B cell (primary cell): ENCODE results near the gene NLRP9. TPM values are rescaled to one million over a fixed set of nuclear protein-coding genes. Genes with fewer than 3 reads are reported as not detected.

Source experiments
- ATAC-seq: fragments of 200-7000 bp; cut with Tn5 transposase; one replicate; pipeline ENCODE4 v1.10.0; 2021; ENCODE audit warnings: low read depth, mild to moderate bottlenecking, moderate number of reproducible peaks, moderate library complexity
- CTCF ChIA-PET: fragments of 350-600 bp; sonication (Branson Sonifier 250); formaldehyde crosslinking; loops from one replicate; lab custom pipeline; 2021; ENCODE audit warnings: antibody characterized with exemption, inconsistent platforms; lab: Charles Lee
- POLR2A ChIA-PET: fragments of 350-600 bp; sonication (Branson Sonifier 250); formaldehyde crosslinking; loops from one replicate; lab custom pipeline; 2021; ENCODE audit warnings: antibody characterized with exemption; lab: Charles Lee
- DNase-seq: peaks from one replicate; pipeline ENCODE4 v3.0.0; 2013
- H2AFZ ChIP-seq: 2 replicates; pipeline ENCODE4 v1.6.1; 2012; ENCODE audit warnings: mild to moderate bottlenecking, low read depth, low read length; ENCODE audit not compliant: insufficient read depth, poor library complexity, severe bottlenecking
- H3K27ac ChIP-seq, 2 donors: 1 replicate in 1 of 2; 2 replicates in 1 of 2; pipeline ENCODE4 v1.5.1; 2012 to 2013; ENCODE audit warnings: low read length in 2 of 2, mild to moderate bottlenecking in 2 of 2, moderate library complexity in 1 of 2
- H3K27me3 ChIP-seq, 4 experiments: fragments of 200-600 bp in 1 of 4; sonication (generic) in 1 of 4; replicated peaks in 1 of 4; 1 replicate in 2 of 4; 2 replicates in 2 of 4; pipeline versions ENCODE4 v1.6.1 to v1.7.0; 2013 to 2016; ENCODE audit warnings: low read length in 3 of 4, mild to moderate bottlenecking in 2 of 4, mixed read lengths in 1 of 4, moderate library complexity in 1 of 4; ENCODE audit not compliant: insufficient read depth in 4 of 4, control insufficient read depth in 3 of 4; ENCODE audit errors: control extremely low read depth in 1 of 4
- H3K36me3 ChIP-seq, 2 experiments: replicated peaks in 1 of 2; 1 replicate in 1 of 2; 2 replicates in 1 of 2; pipeline versions ENCODE4 v1.6.1 to v1.7.1; 2013; ENCODE audit warnings: low read length in 1 of 2; ENCODE audit not compliant: insufficient read depth in 2 of 2, control insufficient read depth in 1 of 2; ENCODE audit errors: control extremely low read depth in 1 of 2, extremely low read depth in 1 of 2
- H3K4me1 ChIP-seq, 2 donors: fragments of 200-600 bp in 1 of 2; sonication (generic) in 1 of 2; 1 replicate in 1 of 2; 2 replicates in 1 of 2; pipeline versions ENCODE4 v1.5.1 to v1.6.1; 2013 to 2017; ENCODE audit warnings: low read length in 2 of 2; ENCODE audit not compliant: control insufficient read depth in 2 of 2, insufficient read depth in 2 of 2
- H3K4me2 ChIP-seq: replicated peaks from 2 replicates; pipeline ENCODE3; 2012; ENCODE audit warnings: mild to moderate bottlenecking, low read depth, low read length; ENCODE audit not compliant: poor library complexity, severe bottlenecking
- H3K4me3 ChIP-seq, 5 experiments: fragments of 200-600 bp in 1 of 5; sonication (generic) in 1 of 5; 1 replicate in 3 of 5; 2 replicates in 2 of 5; pipeline versions ENCODE4 v1.5.1 to v1.7.0; 2011 to 2016; ENCODE audit warnings: low read length in 4 of 5, mild to moderate bottlenecking in 4 of 5, low read depth in 2 of 5, control low read depth in 1 of 5, moderate library complexity in 1 of 5; ENCODE audit not compliant: insufficient read depth in 1 of 5; ENCODE audit errors: control extremely low read depth in 1 of 5, extremely low read depth in 1 of 5
- H3K79me2 ChIP-seq: fragments of 200-600 bp; sonication (generic); one replicate; pipeline ENCODE4 v1.6.0; 2016; ENCODE audit warnings: low read length; ENCODE audit not compliant: control insufficient read depth, insufficient read depth
- H3K9ac ChIP-seq: fragments of 200-600 bp; sonication (generic); 2 replicates; pipeline ENCODE4 v1.6.1; 2017; ENCODE audit warnings: mild to moderate bottlenecking, low read length, moderate library complexity
- H3K9me3 ChIP-seq, 3 donors: one replicate each; pipeline versions ENCODE4 v1.6.1 to v1.7.1; 2013; ENCODE audit warnings: low read length in 2 of 3; ENCODE audit not compliant: control insufficient read depth in 2 of 3, insufficient read depth in 1 of 3; ENCODE audit errors: control extremely low read depth in 1 of 3
- H4K20me1 ChIP-seq: 2 replicates; pipeline ENCODE4 v1.6.0; 2012; ENCODE audit warnings: mild to moderate bottlenecking, low read length; ENCODE audit not compliant: insufficient read depth, control insufficient read depth, poor library complexity, severe bottlenecking
- H3K27ac Mint-ChIP-seq: one replicate; pipeline ENCODE4 v1.8.0; 2021; ENCODE audit warnings: mixed read lengths
- H3K27me3 Mint-ChIP-seq: one replicate; pipeline ENCODE4 v1.8.0; 2021; ENCODE audit warnings: mixed read lengths
- H3K4me1 Mint-ChIP-seq: one replicate; pipeline ENCODE4 v1.8.0; 2021; ENCODE audit warnings: mixed read lengths
- H3K4me3 Mint-ChIP-seq: one replicate; pipeline ENCODE4 v1.8.0; 2021; ENCODE audit warnings: mixed read lengths
- H3K9me3 Mint-ChIP-seq: one replicate; pipeline ENCODE4 v1.8.0; 2022; ENCODE audit warnings: mixed read lengths; ENCODE audit not compliant: insufficient read depth
- CTCF ChIP-seq: fragments of 200-600 bp; IDR thresholded peaks from one replicate; pipeline ENCODE4 v1.8.0; 2022; ENCODE audit warnings: antibody characterized with exemption, mild to moderate bottlenecking
- EZH2 ChIP-seq: IDR thresholded peaks from 2 replicates; pipeline ENCODE4 v1.6.1; 2012; ENCODE audit warnings: borderline replicate concordance, low read depth, mild to moderate bottlenecking, moderate library complexity, low read length; ENCODE audit not compliant: insufficient read depth, poor library complexity, severe bottlenecking
- WGBS: methylation state at CpG from one replicate; pipeline ENCODE4 v1.1.5; 2013; ENCODE audit warnings: missing lambda C conversion rate; ENCODE audit not compliant: insufficient coverage; 5-methylcytosine and 5-hydroxymethylcytosine counted together
- intact Hi-C: fragments of 100-400 bp; cut with micrococcal nuclease; formaldehyde crosslinking; loops from one replicate; pipeline ENCODE4 v1.10.0; 2022
- polyA plus RNA-seq: library from polyadenylated mRNA; depleted of rRNA; stranded (reverse); fragments of >200 nt; gene quantifications from 2 replicates; pipeline ENCODE4 v1.2.3, GENCODE V29; 2012
- total RNA-seq, 2 donors: library from RNA; stranded (reverse); fragments of 120-200 nt in 1 of 2; gene quantifications; 1 replicate in 1 of 2; 2 replicates in 1 of 2; pipeline versions ENCODE4 v1.2.3 to v1.2.4, GENCODE V29; 2013 to 2022

NLRP9 gene
- total and polyA plus RNA-seq, 2 donors (not counting 1 experiment from before 2014, with no cell fraction given), result not detected

DNA sequence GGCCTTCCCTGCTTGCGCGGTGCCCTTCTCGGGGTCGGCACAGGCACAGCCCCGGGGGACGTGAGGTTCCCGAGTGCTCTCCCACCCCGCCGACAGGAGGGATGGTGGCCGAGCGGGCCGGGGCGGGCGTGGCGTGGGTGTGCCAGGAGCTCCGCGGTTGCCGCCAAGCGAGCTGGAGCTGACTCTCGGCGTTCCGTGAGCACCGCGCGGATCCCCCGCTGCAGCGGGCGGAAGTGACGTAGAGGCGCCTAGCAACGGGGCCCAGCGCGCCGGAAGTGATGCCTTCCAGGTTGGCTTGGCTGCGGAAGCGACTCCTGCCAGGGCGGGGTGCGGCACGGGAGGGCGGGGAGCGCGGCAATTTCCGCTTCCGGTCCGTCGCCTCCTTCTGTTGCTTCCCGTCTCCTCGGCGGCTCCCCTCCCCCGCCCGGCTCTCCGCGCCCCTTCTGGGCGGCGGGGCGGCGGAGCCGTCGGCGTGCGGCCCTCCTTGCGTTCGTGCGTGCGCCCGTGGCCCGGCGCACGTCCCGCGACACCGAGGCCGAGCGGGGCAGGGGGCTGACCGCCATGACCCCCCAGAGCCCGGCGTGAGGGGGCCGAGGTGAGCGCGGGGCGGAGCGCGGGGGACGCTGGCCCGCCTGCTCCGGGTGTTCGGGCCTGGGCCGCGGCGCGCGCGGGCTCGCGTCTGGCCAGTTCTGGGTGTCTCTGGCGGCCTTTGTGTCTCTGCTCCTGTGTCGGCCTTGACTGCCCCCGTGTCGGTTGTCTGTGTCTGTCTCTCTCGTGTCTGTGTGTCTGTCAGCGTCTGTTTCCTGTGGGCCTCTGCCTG lies 63.2 kb downstream of the NLRP9 start, which contains the start of gene EPN1:
Gene EPN1 (plus strand): TSS at position 386 of the 820 bp plus-strand sequence. CDS start 3,402 bp downstream, outside the sequence.
- ATAC-seq, result peak; percentile 63
- TF ChIP-seq EZH2 (no peak), CTCF (no peak)
- peak within 1 kb of the TSS; percentile 91 for H3K27ac Mint-ChIP-seq
- H3K4me1 ChIP-seq, result peaks cover 44 to 59% of the 10 kb centered on the region in 2 donors
- H3K27ac ChIP-seq, result peak within 1 kb of the TSS; percentile 87 to 93
- DNase-seq, result peak; percentile 98
- peak within 1 kb of the TSS; percentile 70 for H2AFZ ChIP-seq
- H3K9me3 Mint-ChIP-seq, result no peaks in the 10 kb centered on the region
- H3K79me2 ChIP-seq, result peaks cover 68% of the 10 kb centered on the region
- H3K4me1 Mint-ChIP-seq, result peaks cover 70% of the 10 kb centered on the region
- ChIA-PET CTCF (interaction anchor here (0.6 to 1.4 kb wide), 2 partner anchors 28 to 42 kb away, joined by 3 to 4 read pairs; no protein-coding TSS in a partner anchor), POLR2A (interaction anchor here (1.3 to 1.4 kb wide), 2 partner anchors 20 to 21 kb away, joined by 4 to 6 read pairs; partner anchors contain the start of gene U2AF2)
- peaks cover 0 to 57% of the 10 kb centered on the region in 2 experiments for H3K36me3 ChIP-seq
- H3K4me3 ChIP-seq, result peak within 1 kb of the TSS; percentile 64 to 93 (median 77)
- peak within 1 kb of the TSS; percentile 95 for H3K4me3 Mint-ChIP-seq
- intact Hi-C loops, result loop anchor here (1.0 to 5.0 kb wide), 4 partner anchors 21 to 1473 kb away; partner anchors contain the start of genes PPP1R12C, RPS9, ZNF580 and ZNF581
- H3K9me3 ChIP-seq, result no peaks in the 10 kb centered on the region
- H4K20me1 ChIP-seq, result peaks cover 73% of the 10 kb centered on the region
- WGBS, result 2% methylated on average over 100 of the region's 101 CpGs
- no peaks in the 10 kb centered on the region for H3K27me3 ChIP-seq
- H3K9ac ChIP-seq, result peak within 1 kb of the TSS; percentile 80
- no peaks in the 10 kb centered on the region for H3K27me3 Mint-ChIP-seq
- peak within 1 kb of the TSS; percentile 82 for H3K4me2 ChIP-seq
